LNCaP clone FGC (cell line): Measurements from ENCODE around the gene FOXP1.
"Not testable (repeated sequence)": the region's sequence is repeated elsewhere in the genome, so short reads cannot be mapped to it uniquely, and the experiment has no call there.

Source experiments
- DNase-seq: peaks from one replicate; pipeline ENCODE4 v3.0.0-alpha.2; 2011; ENCODE audit warnings: low read depth
- H3K4me3 ChIP-seq: 2 replicates; pipeline ENCODE4 v1.5.1; 2011; ENCODE audit warnings: mild to moderate bottlenecking, low read depth, low read length, control low read depth
- CTCF ChIP-seq: IDR thresholded peaks from 2 replicates; pipeline ENCODE4 v1.5.1; 2012; ENCODE audit warnings: mild to moderate bottlenecking; ENCODE audit not compliant: control insufficient read depth, insufficient read depth; ENCODE audit errors: extremely low read depth

Gene FOXP1

GRCh38 chr3:71537211-71537611 lies 46.3 kb downstream of the FOXP1 start:
- no peak for TF ChIP-seq CTCF
- DNase-seq = no peak
- H3K4me3 ChIP-seq = no peak overlapping the region

- DNase-seq = no peak
- H3K4me3 ChIP-seq = no peak overlapping the region
- no peak for TF ChIP-seq CTCF
These were observed 47.1 kb downstream of the FOXP1 start for GRCh38 chr3:71536376-71536965.

GRCh38 chr3:71533588-71533987 lies 49.9 kb downstream of the FOXP1 start:
- H3K4me3 ChIP-seq = no peak overlapping the region
- no peak for TF ChIP-seq CTCF
- DNase-seq = no peak

GRCh38 chr3:71532639-71533395 lies 50.7 kb downstream of the FOXP1 start:
- no peak for TF ChIP-seq CTCF
- no peak for DNase-seq
- no peak overlapping the region for H3K4me3 ChIP-seq

- no peak overlapping the region for H3K4me3 ChIP-seq
- no peak for DNase-seq
- no peak for TF ChIP-seq CTCF
These were observed 52.5 kb downstream of the FOXP1 start for GRCh38 chr3:71530903-71531530.

GRCh38 chr3:71528816-71529215 lies 54.7 kb downstream of the FOXP1 start:
- no peak overlapping the region for H3K4me3 ChIP-seq
- no peak for TF ChIP-seq CTCF
- no peak for DNase-seq

- H3K4me3 ChIP-seq, DNase-seq: not testable (repeated sequence)
These were observed 57.1 kb downstream of the FOXP1 start for GRCh38 chr3:71526448-71526847.
